ENCODE measurements around the gene HDAC9.

HDAC9 gene

DNA sequence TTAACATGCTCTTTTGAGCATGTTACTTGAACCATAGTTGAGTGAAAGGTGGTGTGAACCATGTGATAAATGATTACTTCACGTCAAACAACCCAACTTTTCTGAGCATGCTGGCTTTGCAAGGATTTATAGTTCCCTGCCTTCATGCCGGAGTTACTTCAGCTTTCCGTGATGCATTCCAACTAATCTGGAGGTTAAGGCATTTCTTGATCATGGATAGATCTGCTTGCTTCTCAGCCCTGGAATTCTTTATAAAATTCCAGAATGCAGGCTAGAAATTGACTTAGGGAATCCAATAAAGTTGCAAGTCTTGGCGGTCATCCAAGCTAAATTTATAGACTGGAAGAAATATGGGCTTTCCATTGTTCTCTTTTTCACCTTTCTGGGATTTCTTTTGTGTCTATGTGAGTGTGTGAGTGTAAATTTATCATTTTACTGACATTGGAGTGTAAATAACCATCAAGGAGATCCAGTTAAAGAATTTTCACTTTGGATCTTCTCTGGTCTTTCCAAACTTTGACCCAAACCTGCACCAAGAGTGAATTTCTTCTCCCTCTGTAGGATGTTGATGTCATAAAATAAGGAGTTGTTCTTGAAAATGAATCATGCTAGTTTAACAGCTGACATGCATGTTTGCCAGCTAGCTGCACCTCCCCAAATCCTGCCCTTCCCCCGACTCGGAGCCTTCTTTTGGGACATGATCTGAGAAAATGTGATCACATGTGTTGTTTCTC is 332.9 kb downstream of the HDAC9 start:
- no peak for TF ChIP-seq JUND (IDR thresholded peaks at IDR 0.05; ENCODE audit: low read depth)
- in situ Hi-C loops (cut with HindIII; ENCODE audit: low pct_unique_long_range_greater_than_20kb, low sequenced_read_pairs), result no loop called here
- DNase-seq (ENCODE audit: low read depth in 1 of 2, low spot score in 1 of 2), result peak in 1 of 2 experiments; percentile 10

DNA sequence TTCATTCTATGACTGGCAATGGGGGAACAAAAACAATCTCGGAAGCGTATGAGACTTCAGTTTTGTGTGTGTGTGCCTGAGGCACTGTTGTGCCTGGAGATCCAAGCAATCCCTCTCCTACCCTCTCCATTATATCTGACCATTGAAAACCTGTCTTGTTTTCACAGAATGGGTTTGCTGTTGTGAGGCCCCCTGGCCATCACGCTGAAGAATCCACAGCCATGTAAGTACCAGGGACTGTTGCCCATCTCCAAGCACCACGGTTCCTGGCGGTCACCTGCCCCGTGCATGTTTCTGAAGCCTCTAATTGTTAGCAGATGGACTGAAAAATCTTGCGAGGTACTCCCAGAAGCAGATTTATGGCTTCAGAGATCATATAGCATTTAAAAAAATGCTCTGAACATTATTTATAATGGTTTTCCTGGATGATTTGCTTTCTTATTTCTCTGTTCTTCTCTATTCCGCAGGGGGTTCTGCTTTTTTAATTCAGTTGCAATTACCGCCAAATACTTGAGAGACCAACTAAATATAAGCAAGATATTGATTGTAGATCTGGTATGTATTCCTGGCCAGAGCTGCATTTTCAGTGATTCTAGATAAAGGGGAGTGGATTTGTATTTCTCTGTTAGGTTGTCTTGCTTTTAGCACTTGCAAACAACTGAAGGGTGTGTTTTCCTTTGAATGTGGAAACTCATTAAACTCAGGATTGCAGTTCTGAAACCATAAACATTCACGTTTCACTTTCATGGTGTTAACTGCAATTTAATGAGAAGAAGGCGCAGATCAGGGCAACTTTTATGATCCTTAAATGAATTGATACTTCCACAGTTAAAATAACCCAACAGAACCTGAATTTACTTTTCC is 333.7 kb downstream of the HDAC9 start:
- peak in 1 of 2 experiments; percentile 14 for DNase-seq (ENCODE audit: low read depth in 1 of 2, low spot score in 1 of 2)
- in situ Hi-C loops (cut with HindIII; ENCODE audit: low pct_unique_long_range_greater_than_20kb, low sequenced_read_pairs), result no loop called here
- no peak for TF ChIP-seq JUND (IDR thresholded peaks at IDR 0.05; ENCODE audit: low read depth)

DNA sequence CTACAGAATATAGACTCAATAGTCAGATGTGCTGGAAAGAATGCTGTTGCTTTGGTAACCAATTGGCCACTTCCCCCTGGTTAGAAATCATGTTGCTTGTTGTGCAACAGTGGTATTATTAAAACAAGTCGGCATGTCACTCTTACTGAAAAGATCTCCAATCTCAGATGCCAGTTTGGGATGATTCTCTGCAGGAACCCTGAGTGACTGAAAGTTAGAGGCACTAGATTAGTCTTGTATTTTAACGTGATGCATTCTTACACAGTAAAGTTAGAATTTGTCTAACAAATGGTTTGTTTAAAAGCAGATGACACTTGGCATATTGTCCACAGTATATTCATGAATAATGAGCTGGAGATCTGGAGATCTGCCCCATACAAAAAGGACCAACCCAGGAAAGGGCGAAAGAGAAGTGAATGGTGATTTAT is 334.3 kb downstream of the HDAC9 start:
- in situ Hi-C loops (cut with HindIII; ENCODE audit: low pct_unique_long_range_greater_than_20kb, low sequenced_read_pairs), result no loop called here
- DNase-seq (ENCODE audit: low read depth in 1 of 2, low spot score in 1 of 2), result peak in 1 of 2 experiments; percentile 16
- no peak for TF ChIP-seq JUND (IDR thresholded peaks at IDR 0.05; ENCODE audit: low read depth)

DNA sequence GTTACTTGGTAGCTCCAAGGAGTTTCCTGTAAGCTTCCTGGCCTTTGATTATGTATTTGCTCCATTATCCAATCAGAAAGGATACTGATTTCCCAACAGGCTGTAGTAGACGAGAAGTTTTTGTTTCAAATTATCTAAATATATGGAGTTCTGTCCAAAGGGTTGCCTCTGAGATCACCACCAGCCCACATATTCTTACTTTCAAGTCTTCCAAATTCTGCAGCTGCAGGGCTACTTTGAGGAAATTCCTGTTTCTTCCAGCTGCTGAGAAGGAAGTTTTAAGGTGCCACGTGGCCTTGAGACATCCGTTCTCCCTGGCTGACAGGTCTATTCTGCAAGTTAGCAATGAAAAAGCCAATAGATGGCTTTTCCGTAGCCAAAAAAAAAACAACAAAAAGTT is 335.9 kb downstream of the HDAC9 start:
- in situ Hi-C loops (cut with HindIII; ENCODE audit: low pct_unique_long_range_greater_than_20kb, low sequenced_read_pairs), result no loop called here

DNA sequence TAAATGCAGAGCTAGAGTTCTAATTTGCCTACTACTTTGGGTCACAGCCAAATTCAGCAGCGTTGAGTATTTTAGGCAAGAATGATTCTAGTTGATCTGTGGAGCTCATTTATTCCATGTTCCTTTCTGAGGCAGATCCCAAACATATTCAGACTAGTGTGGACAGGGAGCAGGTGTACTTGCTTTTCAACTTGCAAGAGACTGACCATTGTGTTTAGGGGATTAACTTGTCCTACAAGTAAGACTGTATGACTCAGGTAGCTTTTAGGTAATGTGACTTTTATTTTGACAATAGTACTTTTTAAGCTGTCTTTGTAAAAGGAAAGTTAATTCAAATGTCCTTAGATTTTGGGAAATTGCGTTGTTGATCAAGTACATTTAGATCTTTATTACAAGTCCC is 336.4 kb downstream of the HDAC9 start:
- DNase-seq (ENCODE audit: low read depth in 1 of 2, low spot score in 1 of 2), result peak in 1 of 2 experiments; percentile 50
- TF ChIP-seq JUND (IDR thresholded peaks at IDR 0.05; ENCODE audit: low read depth), result no peak
- in situ Hi-C loops (cut with HindIII; ENCODE audit: low pct_unique_long_range_greater_than_20kb, low sequenced_read_pairs), result no loop called here

More for the DNA sequence above, 335.9 kb downstream of the HDAC9 start:
- peak in 1 of 2 experiments; percentile 13 for DNase-seq (ENCODE audit: low read depth in 1 of 2, low spot score in 1 of 2)
- no peak for TF ChIP-seq JUND (IDR thresholded peaks at IDR 0.05; ENCODE audit: low read depth)

- no peak for DNase-seq (ENCODE audit: low read depth in 1 of 2, low spot score in 1 of 2)
- in situ Hi-C loops (cut with HindIII; ENCODE audit: low pct_unique_long_range_greater_than_20kb, low sequenced_read_pairs), result no loop called here
- TF ChIP-seq JUND (IDR thresholded peaks at IDR 0.05; ENCODE audit: low read depth), result no peak
Observed at GRCh38 chr7:18834577-18834976, 339.0 kb downstream of the HDAC9 start.

- in situ Hi-C loops (cut with HindIII; ENCODE audit: low pct_unique_long_range_greater_than_20kb, low sequenced_read_pairs), result no loop called here
- no peak for DNase-seq (ENCODE audit: low read depth in 1 of 2, low spot score in 1 of 2)
- TF ChIP-seq JUND (IDR thresholded peaks at IDR 0.05; ENCODE audit: low read depth), result no peak
Observed at GRCh38 chr7:18835001-18835690, 339.6 kb downstream of the HDAC9 start.

DNA sequence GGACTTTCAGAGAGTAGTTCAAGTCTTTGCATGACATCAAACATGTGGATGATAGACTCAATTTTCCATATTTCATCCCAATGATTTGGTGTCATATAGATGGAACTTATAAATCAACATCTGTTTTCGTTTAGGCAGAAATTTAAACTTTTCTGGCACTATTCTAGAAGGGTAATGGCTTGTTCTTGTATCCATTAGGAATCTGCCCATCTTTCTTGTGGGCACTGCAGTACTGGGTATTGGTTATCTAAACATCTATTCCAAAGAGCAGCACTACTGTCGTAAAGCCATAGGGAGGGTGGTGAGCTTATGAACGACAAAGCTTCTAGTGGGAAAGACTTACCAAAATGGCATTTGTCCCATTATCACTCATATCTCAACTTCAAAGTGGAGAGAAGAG is 348.4 kb downstream of the HDAC9 start:
- TF ChIP-seq JUND (IDR thresholded peaks at IDR 0.05; ENCODE audit: low read depth), result no peak
- in situ Hi-C loops (cut with HindIII; ENCODE audit: low pct_unique_long_range_greater_than_20kb, low sequenced_read_pairs), result no loop called here
- no peak for DNase-seq (ENCODE audit: low read depth in 1 of 2, low spot score in 1 of 2)

GRCh38 chr7:18844735-18845134 is 349.2 kb downstream of the HDAC9 start:
- no peak for DNase-seq (ENCODE audit: low read depth in 1 of 2, low spot score in 1 of 2)
- no peak for TF ChIP-seq JUND (IDR thresholded peaks at IDR 0.05; ENCODE audit: low read depth)
- in situ Hi-C loops (cut with HindIII; ENCODE audit: low pct_unique_long_range_greater_than_20kb, low sequenced_read_pairs), result no loop called here

DNA sequence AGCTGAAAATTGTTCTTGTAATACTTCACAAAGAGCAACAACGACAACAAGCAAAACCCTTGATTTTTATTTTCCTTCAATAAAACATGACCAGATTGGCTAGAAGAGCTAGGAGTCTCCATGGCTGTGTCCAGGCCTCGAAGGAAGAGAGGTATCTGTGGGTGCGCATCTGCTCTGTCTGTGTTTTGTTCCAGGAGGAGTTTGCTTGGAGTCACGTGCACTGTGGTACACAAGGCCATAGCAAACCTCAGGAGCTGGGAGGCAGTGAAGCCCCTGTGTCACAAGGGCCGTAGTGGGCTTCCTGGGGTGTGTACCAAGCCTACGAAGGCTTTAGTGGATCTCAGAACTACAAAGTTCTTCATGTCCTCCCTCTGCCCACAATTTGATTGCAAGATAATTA is 350.2 kb downstream of the HDAC9 start:
- no peak for TF ChIP-seq JUND (IDR thresholded peaks at IDR 0.05; ENCODE audit: low read depth)
- no peak for DNase-seq (ENCODE audit: low read depth in 1 of 2, low spot score in 1 of 2)
- in situ Hi-C loops (cut with HindIII; ENCODE audit: low pct_unique_long_range_greater_than_20kb, low sequenced_read_pairs), result no loop called here

DNA sequence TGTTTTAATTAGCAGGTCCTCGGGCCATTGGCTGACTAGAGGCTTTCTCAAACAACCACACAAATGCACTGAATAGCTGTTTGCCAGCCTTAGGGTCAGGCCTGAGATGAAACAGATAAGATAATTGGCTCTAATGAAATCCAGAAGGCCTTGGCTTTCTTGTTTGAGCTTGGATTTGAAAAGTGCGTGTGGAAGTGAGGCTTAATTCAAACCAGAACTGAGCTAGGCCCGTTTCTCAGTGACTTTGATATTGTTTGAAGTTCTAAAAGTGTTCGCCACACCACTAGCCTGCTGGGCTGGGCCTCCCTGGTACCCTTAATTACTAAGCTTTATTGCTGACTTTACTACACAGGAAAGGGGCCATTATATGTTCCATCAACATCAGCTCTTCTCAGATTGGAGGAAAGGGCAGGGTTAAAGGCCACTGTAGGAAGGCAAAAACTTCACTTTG is 351.2 kb downstream of the HDAC9 start:
- TF ChIP-seq JUND (IDR thresholded peaks at IDR 0.05; ENCODE audit: low read depth), result peak; percentile 93
- in situ Hi-C loops (cut with HindIII; ENCODE audit: low pct_unique_long_range_greater_than_20kb, low sequenced_read_pairs), result no loop called here
- DNase-seq (ENCODE audit: low read depth in 1 of 2, low spot score in 1 of 2), result peak; percentile 43 to 84

GRCh38 chr7:18849130-18849529 is 353.6 kb downstream of the HDAC9 start:
- in situ Hi-C loops (cut with HindIII; ENCODE audit: low pct_unique_long_range_greater_than_20kb, low sequenced_read_pairs), result no loop called here
- no peak for TF ChIP-seq JUND (IDR thresholded peaks at IDR 0.05; ENCODE audit: low read depth)
- DNase-seq (ENCODE audit: low read depth in 1 of 2, low spot score in 1 of 2), result no peak

Data from T47D (cell line).